ENCODE results near the gene SP3. TPM values are rescaled to one million over a fixed set of nuclear protein-coding genes. Genes with fewer than 3 reads are reported as not detected.

Gene SP3
- total and polyA plus RNA-seq, 2 experiments from 2014 or later = 24.1 to 110 TPM

DNA sequence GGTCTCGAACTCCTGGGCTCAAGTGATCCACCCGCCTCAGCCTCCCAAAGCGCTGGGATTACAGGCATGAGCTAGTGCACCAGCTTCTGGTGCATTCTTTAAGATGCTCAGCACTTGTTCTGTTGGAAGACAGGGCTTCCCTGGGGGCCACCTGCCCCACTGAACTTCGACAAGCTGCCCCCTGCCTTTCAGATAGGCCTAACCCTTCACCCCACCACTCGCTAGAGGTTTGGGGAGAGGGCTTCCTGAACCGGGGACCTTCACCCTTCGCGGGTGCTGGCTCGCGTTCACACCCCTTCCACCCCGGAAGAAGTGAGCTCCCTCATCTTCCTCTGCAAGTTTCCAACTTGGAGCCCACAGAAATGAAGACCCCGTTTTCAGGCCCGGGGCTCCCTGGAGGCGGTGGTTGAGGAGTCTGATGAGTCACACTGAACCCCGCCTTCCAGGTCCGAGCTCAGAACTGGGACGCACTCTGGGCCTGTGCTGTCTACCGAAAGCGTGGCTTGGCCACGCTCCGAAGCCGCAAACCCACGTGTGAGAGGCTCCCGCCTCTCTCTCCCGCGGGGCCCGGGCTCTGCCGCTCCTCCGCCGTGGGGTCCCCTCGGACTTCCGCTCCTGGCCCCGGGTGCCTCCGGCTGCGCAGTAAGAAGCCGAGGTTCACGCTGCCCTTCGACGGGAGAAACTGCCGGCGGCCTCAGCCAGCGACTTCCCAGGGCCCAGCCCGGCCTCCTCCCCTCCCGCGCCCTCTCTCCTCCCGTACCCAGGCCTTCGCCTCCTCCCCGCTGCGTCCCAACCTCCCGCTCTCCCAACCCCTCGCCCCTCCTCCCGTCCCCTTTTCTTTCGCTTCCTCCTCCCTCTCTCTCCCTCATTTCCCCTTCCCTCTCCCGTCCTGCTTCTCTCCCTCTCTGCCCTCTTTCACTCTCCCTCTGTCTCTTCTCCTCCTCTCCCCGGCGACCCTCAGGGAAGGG is 47.5 kb upstream of the SP3 start:
- Mint-ChIP-seq H3K4me1 (peaks cover 32% of the 10 kb centered on the region), H3K9me3 (no peaks in the 10 kb centered on the region), H3K27me3 (ENCODE audit: insufficient read depth, low read depth, poor library complexity) (peaks cover 6% of the 10 kb centered on the region), H3K4me3 (peak overlapping the region; percentile 53), H3K36me3 (ENCODE audit: low read depth) (no peaks in the 10 kb centered on the region), H3K27ac (no peak overlapping the region; the same call in 1 of the 2 replicates)
- Histone ChIP-seq H3K36me3 (ENCODE audit: insufficient read depth) (no peaks in the 10 kb centered on the region), H3K27ac (ENCODE audit: low read depth) (peak overlapping the region; percentile 80; the same call in 1 of the 2 replicates), H2AFZ (peak overlapping the region; percentile 96), H3K27me3 (ENCODE audit: insufficient read depth) (peaks cover 12% of the 10 kb centered on the region; the same call in 1 of the 2 replicates), H3K4me1 (ENCODE audit: insufficient read depth) (peaks cover 26% of the 10 kb centered on the region), H3F3A (replicated peaks; ENCODE audit: low read depth) (no peaks in the 10 kb centered on the region), H4K20me1 (replicated peaks; ENCODE audit: insufficient read depth) (no peaks in the 10 kb centered on the region), H3K4me3 (peak overlapping the region; percentile 59), H3K9me2 (ENCODE audit: insufficient read depth) (no peaks in the 10 kb centered on the region), H3K79me2 (replicated peaks; ENCODE audit: insufficient read depth) (no peaks in the 10 kb centered on the region), H3K4me2 (peak overlapping the region; percentile 82)
- DNase-seq (ENCODE audit: low spot score) (peak; percentile 91), ATAC-seq (peak; percentile 90)
- peak; percentile 32; the same call in 1 of the 2 replicates for TF ChIP-seq ZNF331 (CRISPR knock-in tag; IDR thresholded peaks at IDR 0.05; ENCODE audit: low read depth)
- no peak for TF ChIP-seq EZH2 (IDR thresholded peaks at IDR 0.05; ENCODE audit: low read depth, unreplicated experiment)
- peak; percentile 47 for TF ChIP-seq POLR2AphosphoS5 (IDR thresholded peaks at IDR 0.05; ENCODE audit: low read depth)
- TF ChIP-seq, protein P1, sequence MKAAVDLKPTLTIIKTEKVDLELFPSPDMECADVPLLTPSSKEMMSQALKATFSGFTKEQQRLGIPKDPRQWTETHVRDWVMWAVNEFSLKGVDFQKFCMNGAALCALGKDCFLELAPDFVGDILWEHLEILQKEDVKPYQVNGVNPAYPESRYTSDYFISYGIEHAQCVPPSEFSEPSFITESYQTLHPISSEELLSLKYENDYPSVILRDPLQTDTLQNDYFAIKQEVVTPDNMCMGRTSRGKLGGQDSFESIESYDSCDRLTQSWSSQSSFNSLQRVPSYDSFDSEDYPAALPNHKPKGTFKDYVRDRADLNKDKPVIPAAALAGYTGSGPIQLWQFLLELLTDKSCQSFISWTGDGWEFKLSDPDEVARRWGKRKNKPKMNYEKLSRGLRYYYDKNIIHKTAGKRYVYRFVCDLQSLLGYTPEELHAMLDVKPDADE (IDR thresholded peaks at IDR 0.05) = no peak
- TF ChIP-seq CTCF (conservative IDR thresholded peaks at IDR 0.05; ENCODE audit: low read depth in 2 of 2) = no peak

DNA sequence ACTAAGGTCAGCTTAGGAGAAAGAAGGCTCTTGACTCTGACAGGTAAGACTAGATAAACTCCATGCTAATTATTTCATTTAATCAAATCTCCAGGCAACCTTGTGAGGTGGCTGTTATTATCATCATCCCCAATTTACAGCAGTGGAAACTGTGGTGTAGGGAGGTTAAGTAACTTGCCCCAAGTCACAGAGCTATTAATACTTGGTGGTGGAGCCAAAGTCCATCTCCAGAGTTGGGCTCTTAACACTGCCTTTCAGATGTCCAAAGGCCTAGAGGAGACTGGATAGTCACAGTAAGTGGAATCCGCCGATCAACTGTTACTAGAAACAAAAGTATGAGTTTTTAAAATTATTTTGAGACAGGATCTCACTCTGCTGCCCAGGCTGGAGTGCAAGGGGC is 46.6 kb upstream of the SP3 start:
- H4K20me1 ChIP-seq (replicated peaks; ENCODE audit: insufficient read depth) = no peaks in the 10 kb centered on the region
- H3K4me3 Mint-ChIP-seq = no peak overlapping the region; the same call in 2 of the 3 replicates
- no peak overlapping the region for H2AFZ ChIP-seq
- peaks cover 6% of the 10 kb centered on the region for H3K27me3 Mint-ChIP-seq (ENCODE audit: insufficient read depth, low read depth, poor library complexity)
- peaks cover 35% of the 10 kb centered on the region for H3K4me1 Mint-ChIP-seq
- peaks cover 26% of the 10 kb centered on the region for H3K4me1 ChIP-seq (ENCODE audit: insufficient read depth)
- no peaks in the 10 kb centered on the region for H3K79me2 ChIP-seq (replicated peaks; ENCODE audit: insufficient read depth)
- no peak for TF ChIP-seq STAT1 (IDR thresholded peaks at IDR 0.05; ENCODE audit: unreplicated experiment)
- H3F3A ChIP-seq (replicated peaks; ENCODE audit: low read depth) = no peaks in the 10 kb centered on the region
- no peak for DNase-seq (ENCODE audit: low spot score)
- H3K27ac ChIP-seq (ENCODE audit: low read depth) = no peak overlapping the region
- H3K9me3 Mint-ChIP-seq = no peaks in the 10 kb centered on the region
- H3K36me3 Mint-ChIP-seq (ENCODE audit: low read depth) = no peaks in the 10 kb centered on the region
- H3K36me3 ChIP-seq (ENCODE audit: insufficient read depth) = no peaks in the 10 kb centered on the region
- no peak overlapping the region for H3K4me3 ChIP-seq
- H3K4me2 ChIP-seq = no peak overlapping the region
- no peak overlapping the region for H3K27ac Mint-ChIP-seq
- no peak for ATAC-seq
- no peaks in the 10 kb centered on the region for H3K9me2 ChIP-seq (ENCODE audit: insufficient read depth)
- H3K27me3 ChIP-seq (ENCODE audit: insufficient read depth) = peaks cover 12% of the 10 kb centered on the region; the same call in 1 of the 2 replicates

Data from GM23338 (cell line).